ENCODE measurements around the gene LAD1.

LAD1 gene

DNA sequence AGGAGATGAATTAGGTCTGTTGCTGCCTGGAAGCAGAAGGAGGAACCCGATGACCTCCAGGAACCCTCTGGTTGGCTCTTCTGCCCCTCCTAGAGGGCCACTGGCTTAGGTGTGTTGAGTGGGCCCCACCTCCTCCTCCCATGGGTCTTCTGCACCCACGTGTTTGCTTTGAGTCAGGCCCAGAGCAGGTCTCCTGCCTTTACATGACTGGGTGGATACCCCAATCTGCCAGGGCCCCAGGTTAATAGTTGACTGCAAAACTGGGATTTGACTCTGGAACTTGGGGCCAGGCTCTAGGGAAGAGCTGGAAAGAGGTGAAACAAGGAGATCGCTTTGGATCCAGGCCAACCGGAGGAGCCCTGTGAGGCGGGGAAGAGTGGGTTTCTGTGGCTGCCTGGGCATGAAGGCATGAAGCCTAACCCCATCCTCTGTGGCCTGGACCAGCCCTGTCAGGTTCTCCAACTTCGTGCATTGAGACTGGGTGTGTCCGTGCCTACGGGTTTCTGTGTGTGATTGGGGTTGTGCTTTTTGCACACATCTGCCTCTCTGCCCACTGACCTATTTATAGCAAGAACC, 7.8 kb upstream of the LAD1 start:
- no peaks in the 10 kb centered on the region for H3F3A ChIP-seq (ENCODE audit: low read depth)
- no peak overlapping the region for H3K4me3 ChIP-seq (ENCODE audit: low read length, poor library complexity, severe bottlenecking)
- no peaks in the 10 kb centered on the region for H4K20me1 ChIP-seq (ENCODE audit: insufficient read depth, low read length, poor library complexity, severe bottlenecking)
- H3K27me3 ChIP-seq (ENCODE audit: insufficient read depth, low read length, poor library complexity, severe bottlenecking), result no peaks in the 10 kb centered on the region
- H3K9ac ChIP-seq (ENCODE audit: low read depth, low read length, poor library complexity, severe bottlenecking), result no peak overlapping the region
- H3K79me2 ChIP-seq (ENCODE audit: insufficient read depth, low read length), result no peaks in the 10 kb centered on the region
- H2AFZ ChIP-seq (ENCODE audit: low read length), result no peak overlapping the region
- no peaks in the 10 kb centered on the region for H3K9me3 ChIP-seq (ENCODE audit: insufficient read depth, low read depth, low read length)
- TF ChIP-seq, protein P1, sequence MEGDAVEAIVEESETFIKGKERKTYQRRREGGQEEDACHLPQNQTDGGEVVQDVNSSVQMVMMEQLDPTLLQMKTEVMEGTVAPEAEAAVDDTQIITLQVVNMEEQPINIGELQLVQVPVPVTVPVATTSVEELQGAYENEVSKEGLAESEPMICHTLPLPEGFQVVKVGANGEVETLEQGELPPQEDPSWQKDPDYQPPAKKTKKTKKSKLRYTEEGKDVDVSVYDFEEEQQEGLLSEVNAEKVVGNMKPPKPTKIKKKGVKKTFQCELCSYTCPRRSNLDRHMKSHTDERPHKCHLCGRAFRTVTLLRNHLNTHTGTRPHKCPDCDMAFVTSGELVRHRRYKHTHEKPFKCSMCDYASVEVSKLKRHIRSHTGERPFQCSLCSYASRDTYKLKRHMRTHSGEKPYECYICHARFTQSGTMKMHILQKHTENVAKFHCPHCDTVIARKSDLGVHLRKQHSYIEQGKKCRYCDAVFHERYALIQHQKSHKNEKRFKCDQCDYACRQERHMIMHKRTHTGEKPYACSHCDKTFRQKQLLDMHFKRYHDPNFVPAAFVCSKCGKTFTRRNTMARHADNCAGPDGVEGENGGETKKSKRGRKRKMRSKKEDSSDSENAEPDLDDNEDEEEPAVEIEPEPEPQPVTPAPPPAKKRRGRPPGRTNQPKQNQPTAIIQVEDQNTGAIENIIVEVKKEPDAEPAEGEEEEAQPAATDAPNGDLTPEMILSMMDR (conservative IDR thresholded peaks at IDR 0.05; ENCODE audit: low read length), result no peak
- no peak for TF ChIP-seq EZH2phosphoT487 (IDR thresholded peaks at IDR 0.05; ENCODE audit: borderline replicate concordance)
- no peaks in the 10 kb centered on the region for H3K4me1 ChIP-seq (ENCODE audit: insufficient read depth, low read length, poor library complexity, severe bottlenecking)
- H3K4me2 ChIP-seq (ENCODE audit: low read depth, low read length, poor library complexity, severe bottlenecking), result no peak overlapping the region
- no peaks in the 10 kb centered on the region for H3K36me3 ChIP-seq (ENCODE audit: insufficient read depth, low read length)
- no peaks in the 10 kb centered on the region for H3K9me2 ChIP-seq (replicated peaks; ENCODE audit: low read depth, low read length)

DNA sequence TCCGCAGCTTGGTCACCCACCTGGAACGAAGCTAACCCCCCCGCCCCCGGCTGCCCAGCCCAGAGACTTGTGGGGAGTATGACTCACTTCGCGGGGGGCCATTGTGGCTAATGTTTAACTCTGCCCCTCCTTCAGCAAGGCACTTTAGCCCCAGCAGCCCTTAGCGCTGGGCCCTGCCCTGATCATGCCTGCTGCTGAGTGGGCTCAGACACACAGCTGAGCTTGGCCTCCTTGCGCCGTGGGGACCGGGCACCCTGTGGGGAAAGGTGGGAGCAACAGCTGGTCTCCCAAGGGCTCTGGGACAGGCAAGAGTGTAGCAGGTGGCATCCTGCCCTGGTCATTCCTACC, 6.3 kb upstream of the LAD1 start:
- Histone ChIP-seq H3K27me3 (ENCODE audit: insufficient read depth, low read length, poor library complexity, severe bottlenecking) (no peaks in the 10 kb centered on the region), H3K4me2 (ENCODE audit: low read depth, low read length, poor library complexity, severe bottlenecking) (no peak overlapping the region)

DNA sequence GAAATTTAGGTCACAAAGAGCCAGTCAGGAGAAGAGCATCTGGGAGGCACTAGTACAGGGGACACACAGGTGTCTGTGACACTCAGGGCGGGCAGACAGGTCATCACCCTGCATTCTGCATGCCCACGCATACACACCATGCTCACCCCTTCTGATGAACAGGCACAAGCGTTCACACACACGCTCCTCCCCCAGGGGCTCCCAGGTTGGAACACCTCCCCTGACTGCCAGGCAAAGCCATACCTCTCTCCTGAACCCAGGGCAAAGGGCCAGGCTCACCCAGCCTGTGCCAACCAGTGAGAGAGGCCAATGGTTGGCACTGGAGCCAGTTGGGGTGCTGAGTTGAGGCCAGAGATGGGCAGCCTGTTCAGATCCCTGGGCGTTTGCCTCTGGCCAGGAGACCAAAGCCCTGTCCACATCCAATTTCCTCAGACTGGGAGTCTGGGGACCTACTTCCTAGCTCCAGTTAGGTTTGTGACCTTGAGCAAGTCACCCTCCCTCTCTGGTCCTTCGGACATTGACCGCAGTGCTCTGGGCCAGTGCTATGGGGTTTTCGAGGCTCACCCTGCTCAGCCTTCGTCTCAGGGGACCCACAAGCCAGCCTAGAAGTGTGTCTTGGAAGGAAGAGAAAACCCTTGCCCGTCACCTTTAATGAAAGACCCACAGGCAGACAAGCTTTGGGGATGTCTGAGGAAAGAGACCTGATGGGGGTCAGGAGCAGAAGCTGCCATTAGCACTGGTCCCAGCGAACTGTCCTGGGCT, 5.8 kb upstream of the LAD1 start:
- Histone ChIP-seq H3K36me3 (ENCODE audit: insufficient read depth, low read length) (no peaks in the 10 kb centered on the region), H3K9ac (ENCODE audit: low read depth, low read length, poor library complexity, severe bottlenecking) (no peak overlapping the region), H3K79me2 (ENCODE audit: insufficient read depth, low read length) (no peaks in the 10 kb centered on the region), H2AFZ (ENCODE audit: low read length) (no peak overlapping the region), H4K20me1 (ENCODE audit: insufficient read depth, low read length, poor library complexity, severe bottlenecking) (no peaks in the 10 kb centered on the region), H3K4me1 (ENCODE audit: insufficient read depth, low read length, poor library complexity, severe bottlenecking) (no peaks in the 10 kb centered on the region), H3K4me3 (ENCODE audit: low read length, poor library complexity, severe bottlenecking) (no peak overlapping the region), H3K9me3 (ENCODE audit: insufficient read depth, low read depth, low read length) (no peaks in the 10 kb centered on the region), H3K27me3 (ENCODE audit: insufficient read depth, low read length, poor library complexity, severe bottlenecking) (no peaks in the 10 kb centered on the region), H3F3A (ENCODE audit: low read depth) (no peaks in the 10 kb centered on the region), H3K9me2 (replicated peaks; ENCODE audit: low read depth, low read length) (no peaks in the 10 kb centered on the region), H3K4me2 (ENCODE audit: low read depth, low read length, poor library complexity, severe bottlenecking) (no peak overlapping the region)
- TF ChIP-seq EZH2phosphoT487 (IDR thresholded peaks at IDR 0.05; ENCODE audit: borderline replicate concordance), result no peak
- TF ChIP-seq, protein P1 (conservative IDR thresholded peaks at IDR 0.05; ENCODE audit: low read length), result no peak

More for the DNA sequence above, 6.3 kb upstream of the LAD1 start:
- Histone ChIP-seq H3K9ac (ENCODE audit: low read depth, low read length, poor library complexity, severe bottlenecking) (no peak overlapping the region), H3K9me2 (replicated peaks; ENCODE audit: low read depth, low read length) (no peaks in the 10 kb centered on the region), H2AFZ (ENCODE audit: low read length) (no peak overlapping the region), H3K4me1 (ENCODE audit: insufficient read depth, low read length, poor library complexity, severe bottlenecking) (no peaks in the 10 kb centered on the region), H3K4me3 (ENCODE audit: low read length, poor library complexity, severe bottlenecking) (no peak overlapping the region), H4K20me1 (ENCODE audit: insufficient read depth, low read length, poor library complexity, severe bottlenecking) (no peaks in the 10 kb centered on the region), H3F3A (ENCODE audit: low read depth) (no peaks in the 10 kb centered on the region), H3K9me3 (ENCODE audit: insufficient read depth, low read depth, low read length) (no peaks in the 10 kb centered on the region), H3K36me3 (ENCODE audit: insufficient read depth, low read length) (no peaks in the 10 kb centered on the region), H3K79me2 (ENCODE audit: insufficient read depth, low read length) (no peaks in the 10 kb centered on the region)
- TF ChIP-seq, protein P1 (conservative IDR thresholded peaks at IDR 0.05; ENCODE audit: low read length), result no peak
- TF ChIP-seq EZH2phosphoT487 (IDR thresholded peaks at IDR 0.05; ENCODE audit: borderline replicate concordance), result no peak
